Parathyroid adenoma (tissue), 2 donors: ENCODE measurements around the gene MOGAT3.
A peak's percentile ranks its signal among the peaks of the same experiment; 100 is the strongest.
"Not testable (repeated sequence)": the region's sequence is repeated elsewhere in the genome, so short reads cannot be mapped to it uniquely, and the experiment has no call there.

Source experiments
- H2AFZ ChIP-seq: fragments of 300-600 bp; sonication (generic); one replicate; pipeline ENCODE4 v1.7.0; 2017; ENCODE audit warnings: antibody characterized with exemption, mild to moderate bottlenecking
- H3K27ac ChIP-seq: fragments of 300-600 bp; sonication (generic); one replicate; pipeline ENCODE4 v1.7.0; 2017
- H3K27me3 ChIP-seq: fragments of 300-600 bp; sonication (generic); one replicate; pipeline ENCODE4 v1.7.0; 2017; ENCODE audit warnings: low read length; ENCODE audit not compliant: control insufficient read depth, insufficient read depth
- H3K36me3 ChIP-seq: fragments of 300-600 bp; sonication (generic); one replicate; pipeline ENCODE4 v1.7.0; 2017; ENCODE audit warnings: low read length; ENCODE audit not compliant: control insufficient read depth, insufficient read depth
- H3K4me1 ChIP-seq: fragments of 300-600 bp; sonication (generic); one replicate; pipeline ENCODE4 v1.7.0; 2017; ENCODE audit warnings: control low read depth
- H3K4me2 ChIP-seq: fragments of 300-600 bp; sonication (generic); one replicate; pipeline ENCODE4 v1.7.0; 2017; ENCODE audit warnings: low read length
- H3K4me3 ChIP-seq: fragments of 300-600 bp; sonication (generic); one replicate; pipeline ENCODE4 v1.7.0; 2017; ENCODE audit warnings: low read depth, low read length
- H3K79me2 ChIP-seq: fragments of 300-600 bp; sonication (generic); one replicate; pipeline ENCODE4 v1.7.0; 2017; ENCODE audit warnings: control low read depth
- H3K9ac ChIP-seq: fragments of 300-600 bp; sonication (generic); one replicate; pipeline ENCODE4 v1.7.0; 2017; ENCODE audit warnings: mild to moderate bottlenecking
- H3K9me3 ChIP-seq: fragments of 300-600 bp; sonication (generic); one replicate; pipeline ENCODE4 v1.7.0; 2017; ENCODE audit warnings: low read length; ENCODE audit not compliant: control insufficient read depth
- CTCF ChIP-seq: fragments of 300-600 bp; sonication (generic); IDR thresholded peaks from one replicate; pipeline ENCODE4 v1.7.0; 2017; ENCODE audit warnings: antibody characterized with exemption, mild to moderate bottlenecking
- donor health status: primary hyperparathyroidism.

MOGAT3 gene

GRCh38 chr7:101206665-101207042, 5.8 kb upstream of the MOGAT3 start:
- Histone ChIP-seq H3K36me3 (no peaks in the 10 kb centered on the region), H3K79me2 (no peaks in the 10 kb centered on the region), H3K9ac (no peak overlapping the region), H2AFZ (no peak overlapping the region), H3K27me3 (no peaks in the 10 kb centered on the region), H3K4me1 (no peaks in the 10 kb centered on the region), H3K9me3 (no peaks in the 10 kb centered on the region), H3K4me3 (no peak overlapping the region), H3K27ac (no peak overlapping the region), H3K4me2 (no peak overlapping the region)
- TF ChIP-seq CTCF, result no peak

- H3K27me3 ChIP-seq, result no peaks in the 10 kb centered on the region
- no peaks in the 10 kb centered on the region for H3K4me1 ChIP-seq
- no peak overlapping the region for H3K4me3 ChIP-seq
- TF ChIP-seq CTCF, result no peak
- H3K9me3 ChIP-seq, result no peaks in the 10 kb centered on the region
- no peak overlapping the region for H3K27ac ChIP-seq
- no peaks in the 10 kb centered on the region for H3K36me3 ChIP-seq
- H3K4me2 ChIP-seq, result no peak overlapping the region
- no peak overlapping the region for H3K9ac ChIP-seq
- no peaks in the 10 kb centered on the region for H3K79me2 ChIP-seq
- no peak overlapping the region for H2AFZ ChIP-seq
Measured at GRCh38 chr7:101205901-101206664, 5.2 kb upstream of the MOGAT3 start.

GRCh38 chr7:101203740-101204738, 3.2 kb upstream of the MOGAT3 start:
- not testable (repeated sequence) for H3K27me3 ChIP-seq, H3K9ac ChIP-seq, H3K36me3 ChIP-seq, H3K4me1 ChIP-seq, H3K27ac ChIP-seq, H3K9me3 ChIP-seq, H3K4me2 ChIP-seq, H3K79me2 ChIP-seq, H3K4me3 ChIP-seq, H2AFZ ChIP-seq

- Histone ChIP-seq H3K9ac (no peak overlapping the region), H3K4me1 (no peaks in the 10 kb centered on the region), H3K9me3 (no peaks in the 10 kb centered on the region), H3K79me2 (no peaks in the 10 kb centered on the region), H3K4me3 (no peak overlapping the region), H3K27ac (no peak overlapping the region), H2AFZ (no peak overlapping the region), H3K36me3 (no peaks in the 10 kb centered on the region), H3K27me3 (no peaks in the 10 kb centered on the region), H3K4me2 (no peak overlapping the region)
- TF ChIP-seq CTCF, result no peak
Measured at GRCh38 chr7:101202603-101202918, 1.7 kb upstream of the MOGAT3 start.

- Histone ChIP-seq H2AFZ (peak overlapping the region; percentile 65), H3K27ac (no peak overlapping the region), H3K79me2 (no peaks in the 10 kb centered on the region), H3K9me3 (no peaks in the 10 kb centered on the region), H3K27me3 (no peaks in the 10 kb centered on the region), H3K4me3 (no peak overlapping the region), H3K9ac (no peak overlapping the region), H3K4me1 (no peaks in the 10 kb centered on the region), H3K36me3 (no peaks in the 10 kb centered on the region), H3K4me2 (peak overlapping the region; percentile 31)
- TF ChIP-seq CTCF, result no peak
Measured at GRCh38 chr7:101201695-101202602, 1.1 kb upstream of the MOGAT3 start.
